Fibroblast of lung (primary cell): ENCODE data around the gene LRMDA.

ENCODE experiments used
- CTCF ChIP-seq, 2 donors: IDR thresholded peaks in 1 of 2; conservative IDR thresholded peaks in 1 of 2; 1 replicate in 1 of 2; 2 replicates in 1 of 2; pipeline ENCODE4 v1.5.1; 2011 to 2012; ENCODE audit warnings: low read length in 2 of 2, control low read depth in 1 of 2, inconsistent platforms in 1 of 2, low read depth in 1 of 2, mild to moderate bottlenecking in 1 of 2
- EZH2 ChIP-seq: IDR thresholded peaks from 2 replicates; pipeline ENCODE4 v1.5.1; 2012; ENCODE audit warnings: low read length, control low read depth, mild to moderate bottlenecking; ENCODE audit errors: missing control alignments

GRCh38 chr10:75773231-75773780 is 341.9 kb downstream of the LRMDA start:
- no peak for TF ChIP-seq CTCF (conservative IDR thresholded peaks at IDR 0.05 in 1 of 2, IDR thresholded peaks at IDR 0.05 in 1 of 2; ENCODE audit: low read depth in 1 of 2, low read length in 2 of 2)
- TF ChIP-seq EZH2, result no peak
